SU-DHL-6 (cell line): ENCODE results near the gene FNBP1L.
A peak's percentile ranks its signal among the peaks of the same experiment; 100 is the strongest.

Source experiments
- H2AFZ ChIP-seq: fragments of 200-600 bp; sonication (generic); 2 replicates; pipeline ENCODE4 v1.6.1; 2014; ENCODE audit warnings: low read depth, mild to moderate bottlenecking, moderate library complexity, mixed read lengths, antibody characterized with exemption, low read length; ENCODE audit not compliant: severe bottlenecking
- H3F3A ChIP-seq: fragments of 200-600 bp; shearing (Covaris generic); 2 replicates; pipeline ENCODE4 v1.6.0; 2016; ENCODE audit warnings: antibody characterized with exemption, mild to moderate bottlenecking; ENCODE audit not compliant: insufficient read depth
- H3K27ac ChIP-seq: fragments of 200-600 bp; sonication (generic); 2 replicates; pipeline ENCODE4 v1.5.1; 2016; ENCODE audit warnings: low read depth, mild to moderate bottlenecking, low read length, moderate library complexity, mixed read lengths
- H3K27me3 ChIP-seq: fragments of 200-600 bp; sonication (generic), shearing (Covaris generic); 2 replicates; pipeline ENCODE4 v1.6.0; 2014; ENCODE audit warnings: mild to moderate bottlenecking, low read length
- H3K36me3 ChIP-seq: fragments of 200-600 bp; sonication (generic); 2 replicates; pipeline ENCODE4 v1.6.1; 2014; ENCODE audit warnings: mild to moderate bottlenecking, low read length, mixed read lengths
- H3K4me2 ChIP-seq: fragments of 300-600, 200-600 bp; shearing (Covaris generic), sonication (generic); 2 replicates; pipeline ENCODE4 v1.6.0; 2014; ENCODE audit warnings: low read length, low read depth, mild to moderate bottlenecking; ENCODE audit not compliant: poor library complexity, severe bottlenecking
- H3K4me3 ChIP-seq: fragments of 200-600 bp; sonication (generic); 2 replicates; pipeline ENCODE4 v1.5.1; 2014; ENCODE audit warnings: antibody characterized with exemption, low read length, mild to moderate bottlenecking, mixed read lengths; ENCODE audit not compliant: insufficient read depth, poor library complexity, severe bottlenecking
- H3K79me2 ChIP-seq: fragments of 200-600 bp; sonication (generic); 2 replicates; pipeline ENCODE4 v1.6.1; 2014; ENCODE audit warnings: mild to moderate bottlenecking, low read length, moderate library complexity; ENCODE audit not compliant: insufficient read depth
- H3K9ac ChIP-seq: fragments of 200-600 bp; sonication (generic); 2 replicates; pipeline ENCODE4 v1.7.0; 2014; ENCODE audit warnings: mild to moderate bottlenecking, low read length
- H3K9me2 ChIP-seq: fragments of 200-600 bp; sonication (generic); replicated peaks from 2 replicates; pipeline ENCODE4 v1.6.1; 2014; ENCODE audit warnings: low read length; ENCODE audit not compliant: insufficient read depth
- H3K9me3 ChIP-seq: fragments of 200-600 bp; sonication (generic); 2 replicates; pipeline ENCODE4 v1.6.1; 2014; ENCODE audit warnings: low read length, mixed read lengths; ENCODE audit not compliant: insufficient read depth
- H4K20me1 ChIP-seq: fragments of 200-600 bp; sonication (generic); 2 replicates; pipeline ENCODE4 v1.6.1; 2014; ENCODE audit warnings: low read depth, mild to moderate bottlenecking, antibody characterized with exemption, low read length, moderate library complexity, mixed read lengths
- EZH2phosphoT487 ChIP-seq: fragments of 200-600 bp; sonication (generic), shearing (Covaris generic); conservative IDR thresholded peaks from 2 replicates; pipeline ENCODE4 v1.6.1; 2018; ENCODE audit warnings: mild to moderate bottlenecking, antibody characterized with exemption, low read length, moderate library complexity, mixed read lengths
- TF ChIP-seq, protein P1 (sequence below): fragments of 200-600 bp; sonication (generic); IDR thresholded peaks from one replicate; pipeline ENCODE4 v1.5.1; 2017; ENCODE audit warnings: antibody characterized with exemption, mild to moderate bottlenecking, low read length, moderate library complexity; ENCODE audit not compliant: insufficient read depth, poor library complexity, severe bottlenecking

The FNBP1L gene

DNA sequence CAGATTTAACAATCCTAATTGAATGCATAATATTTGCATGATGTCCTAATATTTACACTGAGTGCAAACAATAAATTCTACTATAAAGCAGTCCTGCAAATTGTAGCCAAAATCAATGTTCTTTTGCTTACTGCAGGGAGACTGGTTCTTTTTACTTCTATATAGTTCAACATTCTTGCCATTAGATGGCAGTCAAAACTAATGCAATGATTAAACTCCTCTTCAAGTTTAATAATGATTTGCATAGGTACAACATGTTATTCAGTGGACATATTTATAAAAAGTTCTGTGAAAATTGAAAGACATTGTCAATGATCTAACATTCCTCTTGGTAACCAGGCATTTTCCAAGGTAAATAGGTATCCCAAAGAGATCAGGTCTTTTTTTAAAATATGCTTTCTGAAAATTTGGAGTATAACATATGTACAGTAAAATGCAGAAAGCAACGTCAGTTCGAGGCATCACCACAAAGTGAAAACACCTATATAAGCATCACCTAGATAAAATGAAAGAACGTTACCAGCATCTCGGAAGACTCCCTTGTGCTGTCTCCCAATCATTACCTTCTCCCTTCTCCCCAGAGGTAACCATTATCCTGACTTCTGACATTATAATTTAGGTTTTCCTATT is 9.8 kb upstream of the FNBP1L start:
- TF ChIP-seq EZH2phosphoT487: no peak
- TF ChIP-seq, protein P1, sequence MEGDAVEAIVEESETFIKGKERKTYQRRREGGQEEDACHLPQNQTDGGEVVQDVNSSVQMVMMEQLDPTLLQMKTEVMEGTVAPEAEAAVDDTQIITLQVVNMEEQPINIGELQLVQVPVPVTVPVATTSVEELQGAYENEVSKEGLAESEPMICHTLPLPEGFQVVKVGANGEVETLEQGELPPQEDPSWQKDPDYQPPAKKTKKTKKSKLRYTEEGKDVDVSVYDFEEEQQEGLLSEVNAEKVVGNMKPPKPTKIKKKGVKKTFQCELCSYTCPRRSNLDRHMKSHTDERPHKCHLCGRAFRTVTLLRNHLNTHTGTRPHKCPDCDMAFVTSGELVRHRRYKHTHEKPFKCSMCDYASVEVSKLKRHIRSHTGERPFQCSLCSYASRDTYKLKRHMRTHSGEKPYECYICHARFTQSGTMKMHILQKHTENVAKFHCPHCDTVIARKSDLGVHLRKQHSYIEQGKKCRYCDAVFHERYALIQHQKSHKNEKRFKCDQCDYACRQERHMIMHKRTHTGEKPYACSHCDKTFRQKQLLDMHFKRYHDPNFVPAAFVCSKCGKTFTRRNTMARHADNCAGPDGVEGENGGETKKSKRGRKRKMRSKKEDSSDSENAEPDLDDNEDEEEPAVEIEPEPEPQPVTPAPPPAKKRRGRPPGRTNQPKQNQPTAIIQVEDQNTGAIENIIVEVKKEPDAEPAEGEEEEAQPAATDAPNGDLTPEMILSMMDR: peak; percentile 65
- Histone ChIP-seq H3K9ac (no peak overlapping the region), H3K79me2 (no peaks in the 10 kb centered on the region), H2AFZ (no peak overlapping the region), H3K4me3 (no peak overlapping the region), H3K9me3 (no peaks in the 10 kb centered on the region), H3K4me2 (no peak overlapping the region), H3K36me3 (no peaks in the 10 kb centered on the region), H3F3A (no peaks in the 10 kb centered on the region), H3K27ac (no peak overlapping the region), H4K20me1 (no peaks in the 10 kb centered on the region), H3K27me3 (no peaks in the 10 kb centered on the region), H3K9me2 (no peaks in the 10 kb centered on the region)

DNA sequence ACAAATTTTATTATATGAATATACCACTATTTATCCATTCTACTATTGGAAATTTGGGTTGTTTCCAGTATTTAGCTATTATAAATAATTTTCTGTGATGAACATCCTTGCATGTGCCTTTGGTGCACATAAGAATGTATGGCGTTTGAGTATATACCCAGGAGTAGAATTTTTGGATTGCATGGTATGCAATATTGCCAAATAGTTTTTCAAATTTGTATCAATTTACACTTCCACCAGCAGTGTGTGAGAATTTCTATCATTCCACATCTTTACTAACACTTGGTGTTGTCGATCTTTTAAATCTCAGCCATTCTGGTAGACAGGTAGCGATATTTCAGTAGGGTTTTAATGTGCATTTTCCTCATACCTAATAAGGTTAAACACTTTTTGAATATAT is 9.2 kb upstream of the FNBP1L start:
- no peak overlapping the region for H3K9ac ChIP-seq
- no peak for TF ChIP-seq EZH2phosphoT487
- TF ChIP-seq, protein P1: no peak
- no peak overlapping the region for H3K4me2 ChIP-seq
- H3K36me3 ChIP-seq: no peaks in the 10 kb centered on the region
- H3K79me2 ChIP-seq: no peaks in the 10 kb centered on the region
- no peak overlapping the region for H3K4me3 ChIP-seq
- H3K27ac ChIP-seq: no peak overlapping the region
- H2AFZ ChIP-seq: no peak overlapping the region
- no peaks in the 10 kb centered on the region for H3K9me2 ChIP-seq
- no peaks in the 10 kb centered on the region for H4K20me1 ChIP-seq
- no peaks in the 10 kb centered on the region for H3K27me3 ChIP-seq
- H3K9me3 ChIP-seq: no peaks in the 10 kb centered on the region
- no peaks in the 10 kb centered on the region for H3F3A ChIP-seq

DNA sequence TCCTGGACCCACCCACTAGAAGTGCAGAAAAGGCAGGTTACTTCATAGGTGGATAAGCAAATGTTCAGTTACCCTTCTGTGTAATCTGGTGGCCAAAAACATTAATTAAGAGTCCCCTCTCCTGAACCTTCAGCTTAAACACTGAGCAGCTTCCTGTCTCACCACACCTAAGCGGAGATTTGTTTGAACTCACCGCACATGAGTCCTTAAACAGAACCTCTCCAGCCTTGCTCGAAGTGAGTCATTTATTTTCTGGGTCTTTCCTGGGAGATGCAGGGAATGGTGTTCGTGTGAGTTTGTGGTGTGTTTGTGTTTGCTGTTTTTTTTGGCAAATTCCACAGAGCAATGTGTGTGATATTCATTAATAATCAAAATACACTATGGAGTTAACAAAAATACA is 7.6 kb upstream of the FNBP1L start:
- H3F3A ChIP-seq: no peaks in the 10 kb centered on the region
- no peaks in the 10 kb centered on the region for H3K27me3 ChIP-seq
- no peaks in the 10 kb centered on the region for H4K20me1 ChIP-seq
- H3K4me3 ChIP-seq: no peak overlapping the region
- H3K27ac ChIP-seq: no peak overlapping the region
- H3K9me2 ChIP-seq: no peaks in the 10 kb centered on the region
- H2AFZ ChIP-seq: no peak overlapping the region
- H3K4me2 ChIP-seq: no peak overlapping the region
- no peaks in the 10 kb centered on the region for H3K36me3 ChIP-seq
- H3K9ac ChIP-seq: no peak overlapping the region
- no peaks in the 10 kb centered on the region for H3K79me2 ChIP-seq
- no peaks in the 10 kb centered on the region for H3K9me3 ChIP-seq
- no peak for TF ChIP-seq EZH2phosphoT487
- TF ChIP-seq, protein P1: no peak
